ENCODE results near the gene LCORL. TPM values are rescaled to one million over a fixed set of nuclear protein-coding genes. Genes with fewer than 3 reads are reported as not detected.

Gene LCORL
- total RNA-seq, 1 donor from 2014 or later = 10.3 TPM

- Histone ChIP-seq H2AFZ (ENCODE audit: low read depth, low read length) (no peak overlapping the region), H3K27me3 (ENCODE audit: insufficient read depth, low read length) (no peaks in the 10 kb centered on the region), H4K20me1 (ENCODE audit: insufficient read depth, low read length) (no peaks in the 10 kb centered on the region), H3K36me3 (ENCODE audit: insufficient read depth, low read length) (no peaks in the 10 kb centered on the region), H3K4me2 (ENCODE audit: low read length) (no peak overlapping the region), H3K4me1 (ENCODE audit: insufficient read depth, low read length) (no peaks in the 10 kb centered on the region), H3K4me3 (ENCODE audit: insufficient read depth, low read depth, low read length) (no peak overlapping the region), H3K9ac (ENCODE audit: low read length) (no peak overlapping the region), H3K79me2 (ENCODE audit: insufficient read depth, low read length) (no peaks in the 10 kb centered on the region), H3K27ac (ENCODE audit: low read depth, low read length) (no peak overlapping the region), H3K9me3 (ENCODE audit: insufficient read depth, low read depth, low read length) (no peaks in the 10 kb centered on the region)
- Mint-ChIP-seq H3K4me1 (ENCODE audit: low read depth, unreplicated experiment) (no peaks in the 10 kb centered on the region), H3K27me3 (ENCODE audit: low read depth, unreplicated experiment) (no peaks in the 10 kb centered on the region), H3K9me3 (ENCODE audit: unreplicated experiment) (no peaks in the 10 kb centered on the region), H3K36me3 (ENCODE audit: low read depth, unreplicated experiment) (no peaks in the 10 kb centered on the region), H3K4me3 (ENCODE audit: unreplicated experiment) (no peak overlapping the region), H3K27ac (ENCODE audit: unreplicated experiment) (no peak overlapping the region)
- no peak for FAIRE-seq
- DNase-seq (ENCODE audit: low read depth) = no peak
- TF ChIP-seq EZH2 (IDR thresholded peaks at IDR 0.05; ENCODE audit: insufficient read depth, low read length) = no peak
- TF ChIP-seq CTCF (IDR thresholded peaks at IDR 0.05; ENCODE audit: insufficient read depth, low read depth, low read length) = no peak
These were observed 12.5 kb upstream of the LCORL start for GRCh38 chr4:18034099-18034498.

- Histone ChIP-seq H3K9ac (ENCODE audit: low read length) (no peak overlapping the region), H3K79me2 (ENCODE audit: insufficient read depth, low read length) (no peaks in the 10 kb centered on the region), H3K4me3 (ENCODE audit: insufficient read depth, low read depth, low read length) (no peak overlapping the region), H3K9me3 (ENCODE audit: insufficient read depth, low read depth, low read length) (no peaks in the 10 kb centered on the region), H3K36me3 (ENCODE audit: insufficient read depth, low read length) (no peaks in the 10 kb centered on the region), H3K27ac (ENCODE audit: low read depth, low read length) (no peak overlapping the region), H3K27me3 (ENCODE audit: insufficient read depth, low read length) (no peaks in the 10 kb centered on the region), H3K4me1 (ENCODE audit: insufficient read depth, low read length) (no peaks in the 10 kb centered on the region), H2AFZ (ENCODE audit: low read depth, low read length) (no peak overlapping the region), H3K4me2 (ENCODE audit: low read length) (no peak overlapping the region), H4K20me1 (ENCODE audit: insufficient read depth, low read length) (no peaks in the 10 kb centered on the region)
- Mint-ChIP-seq H3K9me3 (ENCODE audit: unreplicated experiment) (no peaks in the 10 kb centered on the region), H3K36me3 (ENCODE audit: low read depth, unreplicated experiment) (no peaks in the 10 kb centered on the region), H3K27ac (ENCODE audit: unreplicated experiment) (no peak overlapping the region), H3K4me3 (ENCODE audit: unreplicated experiment) (no peak overlapping the region), H3K4me1 (ENCODE audit: low read depth, unreplicated experiment) (no peaks in the 10 kb centered on the region), H3K27me3 (ENCODE audit: low read depth, unreplicated experiment) (no peaks in the 10 kb centered on the region)
- FAIRE-seq (no peak), DNase-seq (ENCODE audit: low read depth) (no peak)
- TF ChIP-seq CTCF (IDR thresholded peaks at IDR 0.05; ENCODE audit: insufficient read depth, low read depth, low read length) (no peak), EZH2 (IDR thresholded peaks at IDR 0.05; ENCODE audit: insufficient read depth, low read length) (no peak)
These were observed 11.8 kb upstream of the LCORL start for GRCh38 chr4:18033111-18034085.

GRCh38 chr4:18025288-18025687 lies 3.7 kb upstream of the LCORL start:
- no peak overlapping the region for H3K9ac ChIP-seq (ENCODE audit: low read length)

More at GRCh38 chr4:18025288-18025687, 3.7 kb upstream of the LCORL start:
- Mint-ChIP-seq H3K27me3 (ENCODE audit: low read depth, unreplicated experiment) (peaks cover 14% of the 10 kb centered on the region), H3K4me1 (ENCODE audit: low read depth, unreplicated experiment) (no peaks in the 10 kb centered on the region), H3K36me3 (ENCODE audit: low read depth, unreplicated experiment) (no peaks in the 10 kb centered on the region), H3K9me3 (ENCODE audit: unreplicated experiment) (no peaks in the 10 kb centered on the region), H3K27ac (ENCODE audit: unreplicated experiment) (no peak overlapping the region), H3K4me3 (ENCODE audit: unreplicated experiment) (no peak overlapping the region)
- no peak overlapping the region for H3K27ac ChIP-seq (ENCODE audit: low read depth, low read length)
- no peak overlapping the region for H3K4me2 ChIP-seq (ENCODE audit: low read length)
- no peaks in the 10 kb centered on the region for H3K36me3 ChIP-seq (ENCODE audit: insufficient read depth, low read length)
- H3K4me1 ChIP-seq (ENCODE audit: insufficient read depth, low read length) = peaks cover 4% of the 10 kb centered on the region
- H4K20me1 ChIP-seq (ENCODE audit: insufficient read depth, low read length) = peaks cover 3% of the 10 kb centered on the region
- no peak overlapping the region for H2AFZ ChIP-seq (ENCODE audit: low read depth, low read length)
- FAIRE-seq (no peak), DNase-seq (ENCODE audit: low read depth) (no peak)
- no peak overlapping the region for H3K4me3 ChIP-seq (ENCODE audit: insufficient read depth, low read depth, low read length)
- H3K27me3 ChIP-seq (ENCODE audit: insufficient read depth, low read length) = peaks cover 6% of the 10 kb centered on the region
- H3K79me2 ChIP-seq (ENCODE audit: insufficient read depth, low read length) = peaks cover 4% of the 10 kb centered on the region
- H3K9me3 ChIP-seq (ENCODE audit: insufficient read depth, low read depth, low read length) = no peaks in the 10 kb centered on the region
- TF ChIP-seq EZH2 (IDR thresholded peaks at IDR 0.05; ENCODE audit: insufficient read depth, low read length) (no peak), CTCF (IDR thresholded peaks at IDR 0.05; ENCODE audit: insufficient read depth, low read depth, low read length) (no peak)
